Nephron progenitor cell (in vitro differentiated cells): ENCODE data around the gene ASB1.

Source experiments
- DNase-seq: peaks from one replicate; pipeline ENCODE4 v3.0.0; 2021
- H3K27ac Mint-ChIP-seq: 2 replicates; pipeline ENCODE4 v1.8.0; 2021; ENCODE audit warnings: mild to moderate bottlenecking, moderate library complexity, mixed read lengths
- H3K27me3 Mint-ChIP-seq: 2 replicates; pipeline ENCODE4 v1.8.0; 2021; ENCODE audit warnings: mild to moderate bottlenecking, low read depth, mixed read lengths; ENCODE audit not compliant: poor library complexity
- H3K36me3 Mint-ChIP-seq: 2 replicates; pipeline ENCODE4 v1.8.0; 2021; ENCODE audit warnings: low read depth, mixed read lengths
- H3K4me1 Mint-ChIP-seq: 2 replicates; pipeline ENCODE4 v1.8.0; 2021; ENCODE audit warnings: mixed read lengths
- H3K4me3 Mint-ChIP-seq: 2 replicates; pipeline ENCODE4 v1.8.0; 2021; ENCODE audit warnings: mild to moderate bottlenecking, moderate library complexity, mixed read lengths
- H3K9me3 Mint-ChIP-seq: 2 replicates; pipeline ENCODE4 v1.8.0; 2021; ENCODE audit warnings: mild to moderate bottlenecking, moderate library complexity, mixed read lengths
- TF ChIP-seq, protein P1 (sequence below): fragments of 200-600 bp; sonication (generic); IDR thresholded peaks from 2 replicates; pipeline ENCODE4 v1.5.0; 2021; ENCODE audit warnings: antibody characterized with exemption

Gene ASB1

DNA sequence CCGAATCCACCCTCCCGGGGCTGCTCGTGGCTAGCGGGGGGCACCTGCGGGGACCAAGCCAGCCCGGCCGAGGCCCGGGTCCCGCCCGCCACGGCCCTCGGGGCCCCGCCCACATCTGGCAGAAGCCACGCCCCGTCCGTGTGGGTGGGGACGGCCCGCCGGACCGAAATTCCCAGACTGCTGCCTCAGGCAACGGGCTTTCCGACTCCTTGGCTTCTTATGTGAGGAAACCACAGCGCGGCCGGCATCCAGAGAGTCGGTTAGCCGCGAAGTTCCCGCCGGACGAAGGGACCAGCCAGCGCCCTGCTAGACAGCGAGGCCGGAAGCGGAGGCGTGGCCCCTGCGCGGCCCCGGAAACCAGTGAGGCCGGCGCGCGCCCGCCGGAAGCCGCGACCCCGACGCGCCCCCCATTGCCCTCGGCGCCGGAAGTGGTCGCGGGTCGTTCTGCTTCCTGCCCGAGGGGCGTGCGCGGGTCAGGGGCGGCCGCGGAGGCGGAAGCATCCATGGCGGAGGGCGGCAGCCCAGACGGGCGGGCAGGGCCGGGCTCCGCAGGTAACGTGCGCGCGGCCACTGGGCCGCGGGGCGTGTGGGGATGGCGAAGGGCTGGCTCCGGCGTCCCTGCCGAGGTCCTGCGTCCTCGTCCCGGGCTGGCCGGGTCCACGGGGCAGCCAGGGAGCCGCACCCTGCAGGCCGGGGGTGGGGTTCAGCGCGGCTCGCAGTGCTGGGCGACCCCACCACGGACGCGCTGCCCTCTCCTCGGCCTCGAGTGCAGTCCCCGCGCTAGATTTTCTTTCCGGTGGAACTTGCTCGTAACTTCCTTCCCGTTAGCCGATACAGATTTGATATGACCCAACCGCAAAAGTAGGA is at the start of gene ASB1:
TSS of gene ASB1 (plus strand) at position 360 of the 867 bp plus-strand sequence. CDS start at position 504, 144 bp downstream.
- Mint-ChIP-seq H3K36me3 (peaks cover 43% of the 10 kb centered on the region), H3K27me3 (no peaks in the 10 kb centered on the region), H3K4me3 (peak within 1 kb of the TSS; percentile 95), H3K27ac (peak within 1 kb of the TSS; percentile 92), H3K9me3 (peaks cover 38% of the 10 kb centered on the region), H3K4me1 (peaks cover 39% of the 10 kb centered on the region)
- TF ChIP-seq, protein P1, sequence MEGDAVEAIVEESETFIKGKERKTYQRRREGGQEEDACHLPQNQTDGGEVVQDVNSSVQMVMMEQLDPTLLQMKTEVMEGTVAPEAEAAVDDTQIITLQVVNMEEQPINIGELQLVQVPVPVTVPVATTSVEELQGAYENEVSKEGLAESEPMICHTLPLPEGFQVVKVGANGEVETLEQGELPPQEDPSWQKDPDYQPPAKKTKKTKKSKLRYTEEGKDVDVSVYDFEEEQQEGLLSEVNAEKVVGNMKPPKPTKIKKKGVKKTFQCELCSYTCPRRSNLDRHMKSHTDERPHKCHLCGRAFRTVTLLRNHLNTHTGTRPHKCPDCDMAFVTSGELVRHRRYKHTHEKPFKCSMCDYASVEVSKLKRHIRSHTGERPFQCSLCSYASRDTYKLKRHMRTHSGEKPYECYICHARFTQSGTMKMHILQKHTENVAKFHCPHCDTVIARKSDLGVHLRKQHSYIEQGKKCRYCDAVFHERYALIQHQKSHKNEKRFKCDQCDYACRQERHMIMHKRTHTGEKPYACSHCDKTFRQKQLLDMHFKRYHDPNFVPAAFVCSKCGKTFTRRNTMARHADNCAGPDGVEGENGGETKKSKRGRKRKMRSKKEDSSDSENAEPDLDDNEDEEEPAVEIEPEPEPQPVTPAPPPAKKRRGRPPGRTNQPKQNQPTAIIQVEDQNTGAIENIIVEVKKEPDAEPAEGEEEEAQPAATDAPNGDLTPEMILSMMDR: no peak
- DNase-seq: peak; percentile 89

DNA sequence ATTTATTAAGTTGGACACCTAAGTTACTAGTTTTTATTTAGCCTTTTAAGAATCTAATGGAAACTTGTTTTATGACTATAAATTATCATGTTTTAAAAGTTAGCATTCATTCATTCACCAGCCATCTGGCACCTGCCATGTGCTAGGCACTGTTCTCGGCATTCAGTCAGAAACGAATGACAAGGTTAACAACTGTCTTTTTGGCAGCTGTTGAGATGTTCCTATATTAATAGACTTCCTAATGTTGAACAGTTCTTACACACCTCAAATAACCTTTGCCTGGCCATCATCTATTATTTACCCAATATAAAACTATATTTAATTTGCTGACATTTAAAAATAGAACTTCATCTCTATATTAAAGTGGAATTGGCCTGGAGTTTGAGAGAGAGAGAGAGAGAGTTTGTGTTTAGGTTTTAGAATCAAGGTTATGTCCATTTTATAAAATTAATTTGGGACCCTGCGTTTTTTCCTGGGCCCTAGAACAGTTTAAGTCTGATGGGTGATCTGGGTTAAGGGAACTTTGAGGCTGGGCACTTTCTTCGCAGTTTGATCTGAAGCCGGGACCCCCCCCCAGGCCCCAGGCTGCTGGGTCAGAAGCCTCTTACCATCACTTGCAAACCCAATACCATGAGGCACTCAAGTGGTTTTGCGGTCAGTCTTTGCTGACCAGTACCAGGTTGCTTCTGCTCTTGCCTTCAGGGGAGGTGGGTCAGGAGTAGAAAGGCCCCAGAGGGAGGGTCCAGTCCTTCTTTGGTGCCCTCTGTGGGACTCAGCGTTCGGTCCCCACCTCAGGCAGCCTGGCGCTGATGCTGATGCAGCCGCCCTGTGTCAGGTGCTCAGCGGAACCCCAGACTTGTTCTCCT is 48.3 kb upstream of the ASB1 start:
- TF ChIP-seq, protein P1: no peak
- peaks cover 19% of the 10 kb centered on the region for H3K9me3 Mint-ChIP-seq
- peaks cover 33% of the 10 kb centered on the region for H3K4me1 Mint-ChIP-seq
- H3K4me3 Mint-ChIP-seq: no peak overlapping the region
- no peak for DNase-seq
- no peak overlapping the region for H3K27ac Mint-ChIP-seq
- no peaks in the 10 kb centered on the region for H3K27me3 Mint-ChIP-seq
- peaks cover 40% of the 10 kb centered on the region for H3K36me3 Mint-ChIP-seq

GRCh38 chr2:238379096-238379810 is 47.5 kb upstream of the ASB1 start:
- Mint-ChIP-seq H3K27me3 (no peaks in the 10 kb centered on the region), H3K4me1 (peaks cover 33% of the 10 kb centered on the region), H3K9me3 (peaks cover 19% of the 10 kb centered on the region), H3K27ac (peak overlapping the region; percentile 63), H3K4me3 (no peak overlapping the region), H3K36me3 (peaks cover 40% of the 10 kb centered on the region)
- DNase-seq: no peak
- TF ChIP-seq, protein P1: no peak

GRCh38 chr2:238380336-238380735 is 46.4 kb upstream of the ASB1 start:
- H3K4me1 Mint-ChIP-seq: peaks cover 29% of the 10 kb centered on the region
- no peak overlapping the region for H3K4me3 Mint-ChIP-seq
- H3K36me3 Mint-ChIP-seq: peaks cover 31% of the 10 kb centered on the region
- peaks cover 13% of the 10 kb centered on the region for H3K9me3 Mint-ChIP-seq
- H3K27ac Mint-ChIP-seq: no peak overlapping the region
- H3K27me3 Mint-ChIP-seq: no peaks in the 10 kb centered on the region
- DNase-seq: no peak
- TF ChIP-seq, protein P1: no peak

GRCh38 chr2:238380785-238381184 is 45.9 kb upstream of the ASB1 start:
- peaks cover 25% of the 10 kb centered on the region for H3K4me1 Mint-ChIP-seq
- H3K36me3 Mint-ChIP-seq: peaks cover 33% of the 10 kb centered on the region
- no peak overlapping the region for H3K27ac Mint-ChIP-seq
- TF ChIP-seq, protein P1: no peak
- H3K9me3 Mint-ChIP-seq: peaks cover 13% of the 10 kb centered on the region
- DNase-seq: no peak
- H3K27me3 Mint-ChIP-seq: no peaks in the 10 kb centered on the region
- no peak overlapping the region for H3K4me3 Mint-ChIP-seq
